HG02938 (cell line): Measurements from ENCODE around the gene ZNF93.
"Not testable (repeated sequence)": the region's sequence is repeated elsewhere in the genome, so short reads cannot be mapped to it uniquely, and the experiment has no call there.

ENCODE experiments used
- ATAC-seq: cut with Tn5 transposase; IDR thresholded peaks from one replicate; pipeline ENCODE4 v1.9.1; 2021; ENCODE audit warnings: mild to moderate bottlenecking, moderate library complexity; ENCODE audit not compliant: unreplicated experiment

Gene ZNF93

DNA sequence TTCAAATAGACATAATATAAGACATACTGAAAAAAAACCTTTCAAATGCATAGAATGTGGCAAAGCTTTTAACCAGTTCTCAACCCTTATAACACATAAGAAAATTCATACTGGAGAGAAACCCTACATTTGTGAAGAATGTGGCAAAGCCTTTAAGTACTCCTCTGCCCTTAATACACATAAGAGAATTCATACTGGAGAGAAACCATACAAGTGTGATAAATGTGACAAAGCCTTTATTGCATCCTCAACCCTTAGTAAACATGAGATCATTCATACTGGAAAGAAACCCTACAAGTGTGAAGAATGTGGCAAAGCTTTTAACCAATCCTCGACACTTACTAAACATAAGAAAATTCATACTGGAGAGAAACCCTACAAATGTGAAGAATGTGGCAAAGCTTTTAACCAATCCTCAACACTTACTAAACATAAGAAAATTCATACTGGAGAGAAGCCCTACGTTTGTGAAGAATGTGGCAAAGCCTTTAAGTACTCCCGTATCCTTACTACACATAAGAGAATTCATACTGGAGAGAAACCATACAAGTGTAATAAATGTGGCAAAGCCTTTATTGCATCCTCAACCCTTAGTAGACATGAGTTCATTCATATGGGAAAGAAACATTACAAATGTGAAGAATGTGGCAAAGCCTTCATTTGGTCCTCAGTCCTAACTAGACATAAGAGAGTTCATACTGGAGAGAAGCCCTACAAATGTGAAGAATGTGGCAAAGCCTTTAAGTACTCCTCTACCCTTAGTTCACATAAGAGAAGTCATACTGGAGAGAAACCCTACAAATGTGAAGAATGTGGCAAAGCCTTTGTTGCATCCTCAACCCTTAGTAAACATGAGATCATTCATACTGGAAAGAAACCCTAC lies 32.9 kb downstream of the ZNF93 start:
- not testable (repeated sequence) for ATAC-seq

DNA sequence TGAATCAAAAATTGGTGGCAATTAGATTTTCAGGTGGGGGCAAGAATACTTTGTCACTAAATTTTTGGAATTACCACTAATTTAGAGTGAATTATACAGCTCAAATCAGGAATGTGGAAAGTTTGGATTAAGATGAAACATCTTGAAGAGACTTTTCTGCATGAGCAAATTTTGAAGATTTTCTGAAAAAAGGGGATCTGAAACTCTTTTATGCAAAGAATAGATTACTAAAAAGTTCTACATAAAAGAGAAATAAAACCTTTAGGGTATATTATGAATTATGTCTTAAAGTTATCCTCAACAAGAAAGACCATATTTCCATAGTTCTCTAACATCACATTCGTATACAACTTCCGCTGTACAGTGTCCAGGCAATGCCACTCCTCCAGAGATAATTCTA lies 36.7 kb downstream of the ZNF93 start:
- ATAC-seq, result no peak

- no peak for ATAC-seq
These were observed 37.7 kb downstream of the ZNF93 start for GRCh38 chr19:19938449-19938848.

DNA sequence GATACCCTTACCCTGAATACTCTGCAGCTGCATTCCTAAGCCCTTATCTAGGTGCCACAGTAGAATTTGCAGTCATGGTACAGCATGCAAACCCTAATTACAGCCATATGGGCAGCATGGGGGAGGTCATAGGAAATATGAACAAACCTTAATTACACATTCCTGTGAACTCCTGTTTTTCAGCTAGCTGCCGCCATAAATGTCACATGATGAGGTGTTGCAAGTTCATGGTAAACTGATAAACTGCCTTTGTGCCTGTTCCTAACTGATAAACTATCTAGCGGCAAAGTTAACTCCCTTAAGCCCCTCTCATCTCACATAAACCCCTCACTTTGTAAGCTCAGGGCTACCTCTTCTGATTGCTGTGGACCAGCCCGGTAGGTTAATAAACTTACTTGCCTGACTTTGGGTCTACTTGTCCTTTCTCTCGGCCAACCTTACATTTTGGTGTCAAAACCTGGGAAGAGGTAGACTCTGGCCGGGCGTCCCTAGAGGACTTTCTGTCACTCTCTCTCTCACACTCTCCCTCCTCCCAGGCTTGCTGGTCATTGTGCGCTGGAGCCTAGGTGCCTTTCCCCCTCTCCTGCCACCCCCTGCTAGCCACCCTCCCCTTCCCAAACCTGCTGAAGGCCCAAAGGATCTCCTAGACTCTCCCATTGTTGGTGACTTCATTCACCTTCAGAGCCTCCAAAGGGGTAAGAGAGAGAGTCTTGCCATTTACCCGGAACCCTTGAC lies 43.3 kb downstream of the ZNF93 start:
- no peak for ATAC-seq

DNA sequence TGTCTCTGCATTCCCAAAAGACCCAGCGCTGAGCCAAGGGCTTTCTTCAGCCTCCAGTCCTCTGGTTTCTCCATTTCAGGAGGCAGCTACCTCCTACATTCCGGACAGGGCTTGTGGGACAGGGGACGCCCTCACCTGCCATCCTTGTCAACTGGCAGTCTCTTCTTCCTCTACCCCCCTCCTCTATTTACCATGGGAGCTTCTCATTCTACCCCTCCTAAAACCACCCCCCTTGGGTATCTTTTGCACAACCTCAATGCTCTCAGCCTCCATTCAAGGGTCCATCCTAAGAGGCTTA lies 43.8 kb downstream of the ZNF93 start:
- no peak for ATAC-seq

- ATAC-seq, result no peak
These were observed 45.5 kb downstream of the ZNF93 start for GRCh38 chr19:19946226-19946625.

DNA sequence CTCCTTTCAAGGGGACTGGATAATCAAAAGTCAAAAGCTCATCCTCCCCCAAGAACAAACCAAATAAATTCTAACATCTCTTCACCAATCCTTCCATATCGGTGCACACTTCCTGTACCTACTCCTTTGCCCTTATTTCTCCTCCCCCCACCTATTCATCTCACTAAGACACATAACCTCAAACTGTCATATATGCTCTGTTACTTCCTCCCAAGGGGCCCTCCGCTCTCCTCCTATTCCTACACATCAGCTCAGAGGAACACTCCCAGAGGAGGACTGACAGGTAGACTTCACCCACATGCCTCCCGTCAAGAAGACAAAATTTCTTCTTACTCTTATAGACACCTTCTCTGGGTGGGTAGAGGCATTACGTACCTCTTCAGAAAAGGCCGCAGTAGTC lies 48.1 kb downstream of the ZNF93 start:
- no peak for ATAC-seq

- ATAC-seq, result no peak
These were observed 54.5 kb downstream of the ZNF93 start for GRCh38 chr19:19955208-19955607.

GRCh38 chr19:19956434-19957075 lies 55.8 kb downstream of the ZNF93 start:
- no peak for ATAC-seq

GRCh38 chr19:19957766-19958165 lies 57.0 kb downstream of the ZNF93 start:
- ATAC-seq, result not testable (repeated sequence)

DNA sequence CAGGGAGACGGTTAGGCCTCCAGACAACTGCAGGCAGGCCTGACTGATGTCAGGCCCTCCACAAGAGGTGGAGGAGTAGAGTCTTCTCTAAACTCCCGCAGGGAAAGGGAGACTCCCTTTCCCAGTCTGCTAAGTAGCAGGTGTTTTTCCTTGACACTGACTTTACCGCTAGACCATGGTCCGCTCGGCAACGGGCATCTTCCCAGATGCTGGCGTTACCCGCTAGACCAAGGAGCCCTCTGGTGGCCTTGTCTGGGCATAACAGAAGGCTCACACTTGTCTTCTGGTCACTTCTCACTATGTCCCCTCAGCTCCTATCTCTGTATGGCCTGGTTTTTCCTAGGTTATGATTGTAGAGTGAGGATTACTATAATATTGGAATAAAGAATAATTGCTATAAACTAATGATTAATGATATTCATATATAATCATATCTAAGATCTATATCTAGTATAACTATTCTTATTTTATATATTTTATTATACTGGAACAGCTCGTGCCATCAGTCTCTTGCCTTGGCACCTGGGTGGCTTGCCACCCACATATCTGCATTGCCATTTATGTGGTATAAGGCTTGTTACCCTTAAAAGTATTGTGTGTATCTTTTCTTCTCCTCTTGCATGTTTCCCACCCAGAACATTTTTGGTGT lies 58.5 kb downstream of the ZNF93 start:
- ATAC-seq, result not testable (repeated sequence)

- no peak for ATAC-seq
These were observed 63.7 kb downstream of the ZNF93 start for GRCh38 chr19:19964416-19964815.

DNA sequence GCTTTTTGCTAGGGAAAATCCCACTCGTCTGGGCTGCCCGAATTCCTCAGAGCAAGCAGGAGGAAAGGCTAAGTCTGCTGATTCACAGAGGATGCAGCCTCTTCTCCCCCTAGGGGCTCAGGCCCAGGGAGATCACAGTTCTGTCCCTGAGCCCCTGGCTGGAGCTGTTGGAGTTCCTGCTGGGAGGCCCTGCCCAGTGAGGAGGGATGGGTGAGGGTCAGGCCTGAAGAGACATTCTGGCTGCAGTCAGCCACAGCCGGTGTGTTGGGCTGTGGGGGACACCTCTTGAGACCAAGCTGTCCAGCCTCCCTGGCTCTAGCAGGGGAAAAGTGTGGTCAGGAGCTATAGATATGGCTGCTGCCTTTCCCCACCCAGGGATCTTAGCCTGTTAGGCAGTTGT lies 65.4 kb downstream of the ZNF93 start:
- not testable (repeated sequence) for ATAC-seq

DNA sequence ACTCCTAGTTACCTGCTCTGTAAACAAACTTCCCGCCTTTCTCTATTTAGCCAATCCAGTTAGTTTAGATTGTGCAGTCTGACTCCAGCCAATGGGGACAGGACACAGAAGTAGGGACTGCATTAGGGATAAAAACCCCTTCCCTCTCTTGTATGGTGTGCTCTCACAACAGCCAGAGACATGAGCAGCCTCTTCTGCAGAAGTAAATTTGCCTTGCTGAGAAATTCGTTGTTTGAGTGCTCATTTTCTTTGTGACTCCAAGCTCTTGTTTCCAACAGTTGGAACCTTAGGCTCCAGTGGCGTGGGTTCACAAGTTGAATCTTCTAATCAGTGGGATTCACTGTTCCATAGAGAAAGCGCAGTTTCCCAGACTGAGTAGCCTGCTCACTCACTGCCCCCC lies 66.1 kb downstream of the ZNF93 start:
- ATAC-seq, result no peak
